Neural crest cell (in vitro differentiated cells): ENCODE data around the gene GSE1. TPM values are rescaled to one million over a fixed set of nuclear protein-coding genes. Genes with fewer than 3 reads are reported as not detected.
A peak's percentile ranks its signal among the peaks of the same experiment; 100 is the strongest.

Experiments used
- DNase-seq: peaks from one replicate; pipeline ENCODE4 v3.0.0; 2021; ENCODE audit warnings: low read depth, mixed read lengths, low spot score
- H3K27ac Mint-ChIP-seq: one replicate; pipeline ENCODE4 v1.8.0; 2021; ENCODE audit warnings: mild to moderate bottlenecking, mixed read lengths; ENCODE audit not compliant: unreplicated experiment
- H3K27me3 Mint-ChIP-seq: 2 replicates; pipeline ENCODE4 v1.8.0; 2021; ENCODE audit warnings: low read depth, mild to moderate bottlenecking, mixed read lengths
- H3K36me3 Mint-ChIP-seq: 2 replicates; pipeline ENCODE4 v1.8.0; 2021; ENCODE audit warnings: low read depth, mild to moderate bottlenecking, mixed read lengths
- H3K4me1 Mint-ChIP-seq: 2 replicates; pipeline ENCODE4 v1.8.0; 2021; ENCODE audit warnings: mixed read lengths
- H3K4me3 Mint-ChIP-seq: one replicate; pipeline ENCODE4 v1.8.0; 2021; ENCODE audit warnings: mild to moderate bottlenecking, mixed read lengths
- H3K9me3 Mint-ChIP-seq: 2 replicates; pipeline ENCODE4 v1.8.0; 2021; ENCODE audit warnings: mixed read lengths
- CTCF ChIP-seq: fragments of 200-600 bp; sonication (generic); conservative IDR thresholded peaks from 2 replicates; pipeline ENCODE4 v1.5.0; 2021; ENCODE audit warnings: antibody characterized with exemption, mild to moderate bottlenecking
- total RNA-seq: library from RNA; stranded (reverse); gene quantifications from 2 replicates; pipeline ENCODE4 v1.2.1, GENCODE V29; 2021

Gene GSE1
- total RNA-seq, 1 donor from 2014 or later, result 27.3 TPM

GRCh38 chr16:85603203-85603755 lies 9.8 kb upstream of the GSE1 start:
- Mint-ChIP-seq H3K27ac (peak overlapping the region; percentile 91), H3K4me1 (peaks cover 68% of the 10 kb centered on the region), H3K27me3 (peaks cover 41% of the 10 kb centered on the region), H3K36me3 (no peaks in the 10 kb centered on the region), H3K9me3 (no peaks in the 10 kb centered on the region), H3K4me3 (peak overlapping the region; percentile 12)
- DNase-seq, result no peak
- TF ChIP-seq CTCF, result no peak

- Mint-ChIP-seq H3K4me1 (peaks cover 77% of the 10 kb centered on the region), H3K27me3 (peaks cover 39% of the 10 kb centered on the region), H3K36me3 (no peaks in the 10 kb centered on the region), H3K9me3 (no peaks in the 10 kb centered on the region), H3K4me3 (no peak overlapping the region), H3K27ac (peak overlapping the region; percentile 57)
- no peak for TF ChIP-seq CTCF
- DNase-seq, result no peak
These were observed 8.9 kb upstream of the GSE1 start for GRCh38 chr16:85604145-85604705.

GRCh38 chr16:85605051-85605911 lies 7.8 kb upstream of the GSE1 start:
- DNase-seq, result no peak
- H3K36me3 Mint-ChIP-seq, result no peaks in the 10 kb centered on the region
- H3K4me1 Mint-ChIP-seq, result peaks cover 87% of the 10 kb centered on the region
- peaks cover 36% of the 10 kb centered on the region for H3K27me3 Mint-ChIP-seq
- H3K4me3 Mint-ChIP-seq, result peak overlapping the region; percentile 44
- no peak overlapping the region for H3K27ac Mint-ChIP-seq
- TF ChIP-seq CTCF, result no peak
- no peaks in the 10 kb centered on the region for H3K9me3 Mint-ChIP-seq

GRCh38 chr16:85605912-85606841 lies 6.9 kb upstream of the GSE1 start:
- DNase-seq, result no peak
- no peak for TF ChIP-seq CTCF
- Mint-ChIP-seq H3K27ac (no peak overlapping the region), H3K27me3 (peaks cover 34% of the 10 kb centered on the region), H3K36me3 (no peaks in the 10 kb centered on the region), H3K9me3 (no peaks in the 10 kb centered on the region), H3K4me3 (peak overlapping the region; percentile 44), H3K4me1 (peaks cover 82% of the 10 kb centered on the region)

- peak overlapping the region; percentile 66 for H3K4me3 Mint-ChIP-seq
- no peak overlapping the region for H3K27ac Mint-ChIP-seq
- no peak for DNase-seq
- H3K4me1 Mint-ChIP-seq, result peaks cover 75% of the 10 kb centered on the region
- peaks cover 28% of the 10 kb centered on the region for H3K27me3 Mint-ChIP-seq
- H3K9me3 Mint-ChIP-seq, result no peaks in the 10 kb centered on the region
- no peak for TF ChIP-seq CTCF
- H3K36me3 Mint-ChIP-seq, result no peaks in the 10 kb centered on the region
These were observed 6.2 kb upstream of the GSE1 start for GRCh38 chr16:85606904-85607303.
